ENCODE measurements around the gene THBS4. TPM values are rescaled to one million over a fixed set of nuclear protein-coding genes. Genes with fewer than 3 reads are reported as not detected.

The THBS4 gene
- total RNA-seq, 1 experiment from 2014 or later, result 11.8 TPM

- no peak for TF ChIP-seq AR (CRISPR knock-in tag; IDR thresholded peaks at IDR 0.05)
- peak; percentile 81 for TF ChIP-seq ETV6 (CRISPR knock-in tag; IDR thresholded peaks at IDR 0.05)
- TF ChIP-seq MYBL2 (CRISPR knock-in tag; IDR thresholded peaks at IDR 0.05), result peak; percentile 84; the same call in 1 of the 2 replicates
- no peak for TF ChIP-seq ZNF512 (CRISPR knock-in tag; IDR thresholded peaks at IDR 0.05; ENCODE audit: borderline replicate concordance)
- 0 out of 2 replicates have a peak, but pooled peaks have one; percentile 16 for TF ChIP-seq ZNF423 (CRISPR knock-in tag; IDR thresholded peaks at IDR 0.05)
- TF ChIP-seq MXD4 (CRISPR knock-in tag; IDR thresholded peaks at IDR 0.05; ENCODE audit: borderline replicate concordance), result no peak
- TF ChIP-seq ZNF121 (CRISPR knock-in tag; IDR thresholded peaks at IDR 0.05), result peak; percentile 79; the same call in 1 of the 2 replicates
- TF ChIP-seq ZMAT4 (CRISPR knock-in tag; IDR thresholded peaks at IDR 0.05), result no peak
- TF ChIP-seq, protein P1, sequence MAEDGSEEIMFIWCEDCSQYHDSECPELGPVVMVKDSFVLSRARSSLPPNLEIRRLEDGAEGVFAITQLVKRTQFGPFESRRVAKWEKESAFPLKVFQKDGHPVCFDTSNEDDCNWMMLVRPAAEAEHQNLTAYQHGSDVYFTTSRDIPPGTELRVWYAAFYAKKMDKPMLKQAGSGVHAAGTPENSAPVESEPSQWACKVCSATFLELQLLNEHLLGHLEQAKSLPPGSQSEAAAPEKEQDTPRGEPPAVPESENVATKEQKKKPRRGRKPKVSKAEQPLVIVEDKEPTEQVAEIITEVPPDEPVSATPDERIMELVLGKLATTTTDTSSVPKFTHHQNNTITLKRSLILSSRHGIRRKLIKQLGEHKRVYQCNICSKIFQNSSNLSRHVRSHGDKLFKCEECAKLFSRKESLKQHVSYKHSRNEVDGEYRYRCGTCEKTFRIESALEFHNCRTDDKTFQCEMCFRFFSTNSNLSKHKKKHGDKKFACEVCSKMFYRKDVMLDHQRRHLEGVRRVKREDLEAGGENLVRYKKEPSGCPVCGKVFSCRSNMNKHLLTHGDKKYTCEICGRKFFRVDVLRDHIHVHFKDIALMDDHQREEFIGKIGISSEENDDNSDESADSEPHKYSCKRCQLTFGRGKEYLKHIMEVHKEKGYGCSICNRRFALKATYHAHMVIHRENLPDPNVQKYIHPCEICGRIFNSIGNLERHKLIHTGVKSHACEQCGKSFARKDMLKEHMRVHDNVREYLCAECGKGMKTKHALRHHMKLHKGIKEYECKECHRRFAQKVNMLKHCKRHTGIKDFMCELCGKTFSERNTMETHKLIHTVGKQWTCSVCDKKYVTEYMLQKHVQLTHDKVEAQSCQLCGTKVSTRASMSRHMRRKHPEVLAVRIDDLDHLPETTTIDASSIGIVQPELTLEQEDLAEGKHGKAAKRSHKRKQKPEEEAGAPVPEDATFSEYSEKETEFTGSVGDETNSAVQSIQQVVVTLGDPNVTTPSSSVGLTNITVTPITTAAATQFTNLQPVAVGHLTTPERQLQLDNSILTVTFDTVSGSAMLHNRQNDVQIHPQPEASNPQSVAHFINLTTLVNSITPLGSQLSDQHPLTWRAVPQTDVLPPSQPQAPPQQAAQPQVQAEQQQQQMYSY (CRISPR knock-in tag; IDR thresholded peaks at IDR 0.05), result no peak
- TF ChIP-seq, protein P2, sequence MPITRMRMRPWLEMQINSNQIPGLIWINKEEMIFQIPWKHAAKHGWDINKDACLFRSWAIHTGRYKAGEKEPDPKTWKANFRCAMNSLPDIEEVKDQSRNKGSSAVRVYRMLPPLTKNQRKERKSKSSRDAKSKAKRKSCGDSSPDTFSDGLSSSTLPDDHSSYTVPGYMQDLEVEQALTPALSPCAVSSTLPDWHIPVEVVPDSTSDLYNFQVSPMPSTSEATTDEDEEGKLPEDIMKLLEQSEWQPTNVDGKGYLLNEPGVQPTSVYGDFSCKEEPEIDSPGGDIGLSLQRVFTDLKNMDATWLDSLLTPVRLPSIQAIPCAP (CRISPR knock-in tag; IDR thresholded peaks at IDR 0.05), result peak; percentile 25; the same call in 1 of the 2 replicates
- TF ChIP-seq USF2 (CRISPR knock-in tag; IDR thresholded peaks at IDR 0.05), result peak; percentile 84
- TF ChIP-seq, protein P3, sequence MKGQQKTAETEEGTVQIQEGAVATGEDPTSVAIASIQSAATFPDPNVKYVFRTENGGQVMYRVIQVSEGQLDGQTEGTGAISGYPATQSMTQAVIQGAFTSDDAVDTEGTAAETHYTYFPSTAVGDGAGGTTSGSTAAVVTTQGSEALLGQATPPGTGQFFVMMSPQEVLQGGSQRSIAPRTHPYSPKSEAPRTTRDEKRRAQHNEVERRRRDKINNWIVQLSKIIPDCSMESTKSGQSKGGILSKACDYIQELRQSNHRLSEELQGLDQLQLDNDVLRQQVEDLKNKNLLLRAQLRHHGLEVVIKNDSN (CRISPR knock-in tag; IDR thresholded peaks at IDR 0.05), result peak; percentile 77
- 0 out of 2 replicates have a peak, but pooled peaks have one; percentile 61 for TF ChIP-seq ZNF416 (CRISPR knock-in tag; IDR thresholded peaks at IDR 0.05)
- no peak for TF ChIP-seq NR3C1 (CRISPR knock-in tag; conservative IDR thresholded peaks at IDR 0.05; ENCODE audit: low read depth)
- TF ChIP-seq, protein P4, sequence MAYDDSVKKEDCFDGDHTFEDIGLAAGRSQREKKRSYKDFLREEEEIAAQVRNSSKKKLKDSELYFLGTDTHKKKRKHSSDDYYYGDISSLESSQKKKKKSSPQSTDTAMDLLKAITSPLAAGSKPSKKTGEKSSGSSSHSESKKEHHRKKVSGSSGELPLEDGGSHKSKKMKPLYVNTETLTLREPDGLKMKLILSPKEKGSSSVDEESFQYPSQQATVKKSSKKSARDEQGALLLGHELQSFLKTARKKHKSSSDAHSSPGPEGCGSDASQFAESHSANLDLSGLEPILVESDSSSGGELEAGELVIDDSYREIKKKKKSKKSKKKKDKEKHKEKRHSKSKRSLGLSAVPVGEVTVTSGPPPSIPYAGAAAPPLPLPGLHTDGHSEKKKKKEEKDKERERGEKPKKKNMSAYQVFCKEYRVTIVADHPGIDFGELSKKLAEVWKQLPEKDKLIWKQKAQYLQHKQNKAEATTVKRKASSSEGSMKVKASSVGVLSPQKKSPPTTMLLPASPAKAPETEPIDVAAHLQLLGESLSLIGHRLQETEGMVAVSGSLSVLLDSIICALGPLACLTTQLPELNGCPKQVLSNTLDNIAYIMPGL (CRISPR knock-in tag; IDR thresholded peaks at IDR 0.05), result peak; percentile 81
- TF ChIP-seq E2F1 (CRISPR knock-in tag; IDR thresholded peaks at IDR 0.05), result no peak
- TF ChIP-seq ZBTB43 (CRISPR knock-in tag; IDR thresholded peaks at IDR 0.05), result peak; percentile 88; the same call in 1 of the 2 replicates
- peak; percentile 72 for TF ChIP-seq E2F4 (CRISPR knock-in tag; IDR thresholded peaks at IDR 0.05; ENCODE audit: borderline replicate concordance, low read depth)
- no peak for TF ChIP-seq ZNF671 (CRISPR knock-in tag; IDR thresholded peaks at IDR 0.05)
- TF ChIP-seq SMAD4 (CRISPR knock-in tag; IDR thresholded peaks at IDR 0.05), result no peak
These were observed 44.3 kb upstream of the THBS4 start, which contains the start of gene MTX3 (continued) for GRCh38 chr5:79990598-79991507.
